ENCODE data around the gene KASH5.
"Not testable (repeated sequence)": the region's sequence is repeated elsewhere in the genome, so short reads cannot be mapped to it uniquely, and the experiment has no call there.

The KASH5 gene

DNA sequence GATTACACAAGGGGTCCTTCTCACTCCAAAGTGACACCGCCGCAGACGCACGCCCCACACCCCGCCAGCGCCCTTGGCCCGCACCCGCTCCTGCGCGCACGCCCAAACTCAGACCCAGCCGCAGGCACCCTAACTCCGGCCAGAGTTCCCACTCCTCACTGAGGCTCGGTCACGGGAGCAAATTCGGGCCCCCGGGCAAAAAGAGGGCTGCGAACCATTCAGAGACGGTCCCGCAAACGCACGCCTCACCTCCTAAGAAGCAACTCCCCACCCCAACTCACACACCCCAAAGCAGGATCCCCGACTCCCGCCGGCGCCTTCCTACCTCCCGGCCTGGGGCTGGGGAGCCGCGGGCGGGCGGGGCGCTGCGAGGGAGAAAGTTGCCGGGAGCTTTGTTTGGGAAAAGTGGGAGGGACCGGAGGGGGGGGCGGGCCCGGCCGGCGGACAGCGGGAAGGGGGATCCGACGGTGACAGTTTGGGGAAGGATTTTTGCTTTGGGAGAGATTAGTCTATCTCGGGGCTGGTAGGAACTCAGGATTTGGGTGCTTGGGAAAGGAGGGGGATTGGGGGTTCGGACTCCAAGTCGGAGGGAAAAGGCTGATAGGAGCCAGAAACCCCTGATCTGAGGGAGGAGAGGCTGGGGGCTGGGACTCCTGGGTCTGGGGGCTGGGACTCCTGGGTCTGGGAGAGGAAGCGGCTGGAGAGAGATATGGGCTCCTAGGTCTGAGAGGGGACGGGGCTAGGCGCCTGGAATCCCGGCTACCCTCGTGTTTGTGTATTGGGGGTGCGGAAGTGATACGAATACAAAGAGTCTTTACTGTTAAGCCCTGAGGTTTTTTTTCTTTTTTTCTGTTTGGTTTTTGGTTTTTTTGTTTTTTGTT is 25.8 kb upstream of the KASH5 start, which contains the start of gene TEAD2:
Gene TEAD2 (minus strand): TSS at position 369 of the 881 bp plus-strand sequence. CDS start 2,341 bp downstream, outside the sequence.
- DNase-seq: peak; percentile 91

DNA sequence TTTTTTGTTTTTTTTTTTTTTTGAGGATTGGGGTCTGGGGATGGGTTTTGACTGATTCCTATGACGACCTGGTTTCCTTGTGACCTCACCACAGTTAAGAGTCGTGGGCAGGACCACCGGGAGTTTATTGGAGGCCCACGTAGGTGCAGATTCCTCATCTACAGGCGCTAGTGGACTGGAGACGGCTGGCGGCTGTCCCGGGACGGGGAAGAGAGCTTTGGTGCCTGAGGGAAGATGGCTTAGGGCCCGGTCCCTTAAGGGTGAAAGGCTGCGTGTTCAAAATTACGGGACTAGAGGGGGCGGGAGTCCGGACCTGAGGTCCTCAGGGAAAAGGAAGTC is 25.2 kb upstream of the KASH5 start:
- peak; percentile 71 for DNase-seq

DNA sequence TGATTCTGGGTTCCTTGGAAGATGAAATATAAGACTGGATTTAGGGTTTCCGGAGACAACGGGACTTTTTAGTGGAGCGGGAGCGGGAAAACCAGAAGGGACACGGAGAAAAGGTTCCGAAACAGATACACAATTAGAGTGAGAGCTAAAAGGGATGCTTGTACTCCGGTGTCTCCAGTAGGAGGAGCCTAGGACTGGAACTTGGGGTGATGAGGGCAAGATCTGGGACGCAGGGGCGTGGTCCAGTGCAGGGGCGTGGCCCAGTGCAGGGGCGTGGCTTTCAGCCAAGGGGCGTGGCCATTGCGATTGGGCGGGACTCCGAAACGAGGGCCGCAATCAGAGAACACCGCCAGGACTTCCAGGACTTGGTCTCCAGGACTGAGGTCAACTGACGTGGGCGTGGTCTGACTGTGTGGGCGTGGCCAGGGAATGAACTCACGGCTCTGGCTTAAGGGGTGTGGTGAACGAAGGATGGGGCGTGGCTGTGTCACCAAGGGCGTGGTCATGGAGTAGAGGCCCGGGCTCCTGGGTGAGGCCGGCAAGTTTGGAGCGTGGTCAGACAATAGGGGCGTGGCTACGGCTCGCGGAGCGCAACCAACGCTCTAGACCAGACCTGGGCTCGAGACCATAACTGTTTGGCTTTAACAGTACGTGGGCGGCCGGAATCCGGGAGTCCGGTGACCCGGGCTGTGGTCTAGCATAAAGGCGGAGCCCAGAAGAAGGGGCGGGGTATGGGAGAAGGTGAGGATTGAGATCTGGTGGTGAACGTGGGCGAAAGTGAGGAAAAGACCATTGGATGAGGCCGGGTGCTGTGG is 24.6 kb upstream of the KASH5 start, which contains the start of gene DKKL1:
Gene DKKL1 (plus strand): TSS at position 610 of the 815 bp plus-strand sequence. CDS start 122 bp downstream, at position 732.
- DNase-seq: peak; percentile 98

GRCh38 chr19:49364083-49364737 is 23.8 kb upstream of the KASH5 start:
- peak; percentile 30 for DNase-seq

DNA sequence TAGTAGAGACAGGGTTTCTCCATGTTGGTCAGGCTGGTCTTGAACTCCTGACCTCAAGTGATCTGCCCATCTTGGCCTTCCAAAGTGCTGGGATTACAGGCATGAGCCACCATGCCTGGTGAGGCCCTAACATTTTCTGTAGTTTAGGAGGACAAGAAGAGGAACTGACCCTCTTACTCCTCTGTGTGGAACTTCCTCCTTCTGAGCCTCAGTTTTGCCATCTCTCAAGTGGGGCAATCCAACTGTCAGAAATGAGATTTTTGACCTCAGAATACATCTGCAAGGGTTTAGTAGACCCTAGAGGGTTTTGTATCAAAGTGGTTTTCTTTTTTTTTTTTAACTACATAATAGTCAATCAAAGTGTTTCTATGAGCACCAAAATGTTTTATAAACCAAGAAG is 21.9 kb upstream of the KASH5 start:
- no peak for DNase-seq

DNA sequence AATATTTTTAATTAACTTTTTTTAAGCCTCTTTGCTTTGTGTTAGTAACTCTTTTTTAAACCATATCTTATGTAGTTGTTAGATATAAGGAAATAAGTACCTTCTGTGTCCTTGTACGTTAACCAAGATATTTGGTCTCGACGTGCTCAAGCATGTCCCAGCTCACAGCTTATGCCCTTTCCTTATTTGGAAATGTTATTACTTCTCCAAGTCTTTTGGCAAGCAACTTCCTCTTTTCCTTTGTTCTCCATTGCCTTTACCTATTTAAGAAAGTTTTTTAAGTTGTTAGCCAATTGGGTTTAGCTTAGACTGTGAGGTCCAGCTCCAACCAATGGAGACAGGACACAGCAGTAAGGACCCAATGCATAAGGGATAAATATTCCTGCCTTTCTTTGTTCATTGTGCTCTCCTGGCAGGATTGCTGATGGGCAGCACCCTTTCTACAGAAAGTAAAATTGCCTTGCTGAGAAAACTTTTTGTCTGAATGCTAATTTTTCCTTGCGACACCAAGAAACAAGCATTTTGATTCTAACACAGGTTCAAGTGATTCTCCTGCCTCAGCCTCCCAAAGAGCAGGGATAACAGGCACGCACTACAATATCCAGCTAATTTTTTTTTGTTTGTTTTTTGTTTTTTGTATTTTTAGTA is 19.2 kb upstream of the KASH5 start:
- no peak for DNase-seq

DNA sequence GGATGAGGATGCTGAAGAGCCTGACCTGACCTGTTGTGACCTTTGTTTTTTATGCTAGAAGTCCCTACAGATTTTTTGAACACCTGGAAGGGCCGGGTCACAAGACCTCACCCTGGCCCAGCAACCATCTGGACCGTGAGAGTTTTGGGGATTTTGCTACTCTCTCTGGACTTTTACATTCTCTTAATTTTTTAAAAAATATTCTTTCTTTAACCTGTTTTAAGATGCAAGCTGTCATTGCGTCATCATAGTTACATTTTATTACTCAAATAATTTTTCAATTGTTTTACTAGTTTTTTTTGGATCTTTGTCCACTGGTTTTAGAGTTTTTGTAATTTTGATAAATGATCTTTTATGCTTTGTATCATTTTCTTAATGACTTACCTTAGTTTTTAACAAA is 16.9 kb upstream of the KASH5 start:
- DNase-seq: no peak

DNA sequence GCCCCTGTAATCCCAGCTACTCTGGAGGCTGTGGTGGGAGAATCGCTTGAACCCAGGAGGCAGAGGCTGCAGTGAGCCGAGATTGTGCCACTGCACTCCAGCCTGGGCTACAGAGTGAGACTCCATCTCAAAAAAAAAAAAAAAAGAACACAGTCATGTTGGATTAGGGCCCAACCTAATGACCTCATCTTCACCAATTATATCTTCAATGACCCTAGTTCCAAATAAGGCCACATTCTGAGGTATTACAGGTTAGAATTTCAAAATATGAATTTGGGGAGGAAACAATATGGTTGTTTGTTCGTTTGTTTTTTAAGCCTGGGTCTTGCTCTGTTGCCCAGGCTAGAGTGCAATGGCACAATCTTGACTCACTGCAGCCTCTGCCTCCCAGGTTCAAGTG is 14.9 kb upstream of the KASH5 start:
- not testable (repeated sequence) for DNase-seq

DNA sequence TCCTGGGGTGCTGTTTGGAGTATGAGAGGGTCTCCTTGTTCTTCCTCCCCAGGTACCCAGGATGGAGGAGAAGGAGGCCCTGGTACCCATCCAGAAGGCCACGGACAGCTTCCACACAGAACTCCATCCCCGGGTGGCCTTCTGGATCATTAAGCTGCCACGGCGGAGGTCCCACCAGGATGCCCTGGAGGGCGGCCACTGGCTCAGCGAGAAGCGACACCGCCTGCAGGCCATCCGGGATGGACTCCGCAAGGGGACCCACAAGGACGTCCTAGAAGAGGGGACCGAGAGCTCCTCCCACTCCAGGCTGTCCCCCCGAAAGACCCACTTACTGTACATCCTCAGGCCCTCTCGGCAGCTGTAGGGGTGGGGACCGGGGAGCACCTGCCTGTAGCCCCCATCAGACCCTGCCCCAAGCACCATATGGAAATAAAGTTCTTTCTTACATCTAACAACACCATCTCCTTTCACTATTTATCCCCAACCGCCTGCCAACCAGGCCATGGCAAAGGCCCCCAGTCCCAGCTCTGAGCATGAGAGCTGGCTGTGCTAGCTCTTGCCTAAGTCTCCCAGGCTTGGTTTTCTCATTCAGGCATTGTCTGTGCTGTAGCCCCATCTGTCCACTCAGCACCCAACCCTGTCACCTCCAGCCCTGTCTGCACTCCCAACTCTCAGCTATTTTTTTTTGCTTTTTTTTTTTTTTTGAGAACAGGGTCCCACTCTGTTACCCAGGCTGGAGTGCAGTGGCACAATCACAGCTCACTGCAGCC is 13.2 kb upstream of the KASH5 start:
- no peak for DNase-seq

GRCh38 chr19:49378512-49378911 is 9.5 kb upstream of the KASH5 start:
- DNase-seq: no peak

DNA sequence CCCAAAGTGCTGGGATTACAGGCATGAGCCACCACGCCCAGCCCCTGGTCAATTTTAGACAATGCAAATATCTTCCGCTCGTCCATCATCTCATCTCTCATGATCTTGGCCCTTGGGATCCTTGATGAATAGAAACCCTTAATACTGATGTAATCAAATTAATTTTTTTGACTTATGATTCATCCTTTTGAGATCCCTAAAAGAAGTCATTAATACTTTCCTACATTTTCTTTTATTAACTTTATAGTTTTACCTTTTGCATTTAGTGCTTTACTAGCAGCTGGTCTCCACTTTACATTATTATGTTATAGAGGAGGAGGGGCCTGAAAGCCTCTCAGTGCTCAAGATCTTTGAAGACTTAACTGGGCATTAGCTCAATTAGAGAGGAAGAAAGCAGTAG is 7.7 kb upstream of the KASH5 start:
- no peak for DNase-seq

GRCh38 chr19:49382639-49383038 is 5.4 kb upstream of the KASH5 start:
- no peak for DNase-seq

DNA sequence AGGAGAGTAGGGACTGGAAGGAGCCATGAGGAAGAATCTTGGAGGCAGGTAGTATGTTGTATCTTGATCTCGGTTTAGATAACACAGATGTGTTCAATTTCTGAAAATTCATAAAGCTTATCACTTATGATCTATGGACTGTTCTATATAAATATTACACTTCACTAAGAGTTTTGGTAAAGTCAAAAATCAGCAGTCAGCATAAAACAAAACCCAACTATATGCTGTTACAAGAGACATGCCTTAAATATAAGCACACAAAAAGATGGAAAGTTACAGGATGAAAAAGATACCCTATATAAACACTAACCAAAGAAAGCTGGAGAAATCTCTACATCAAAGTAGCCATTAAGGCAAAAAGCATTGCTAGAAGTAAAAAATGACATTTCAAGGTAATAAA is 4.5 kb upstream of the KASH5 start:
- no peak for DNase-seq

GRCh38 chr19:49389406-49389805 is 1.4 kb downstream of the KASH5 start:
- no peak for DNase-seq

GRCh38 chr19:49390131-49390928 is 2.3 kb downstream of the KASH5 start:
- DNase-seq: no peak

GRCh38 chr19:49390929-49391359 is 2.9 kb downstream of the KASH5 start:
- DNase-seq: no peak

DNA sequence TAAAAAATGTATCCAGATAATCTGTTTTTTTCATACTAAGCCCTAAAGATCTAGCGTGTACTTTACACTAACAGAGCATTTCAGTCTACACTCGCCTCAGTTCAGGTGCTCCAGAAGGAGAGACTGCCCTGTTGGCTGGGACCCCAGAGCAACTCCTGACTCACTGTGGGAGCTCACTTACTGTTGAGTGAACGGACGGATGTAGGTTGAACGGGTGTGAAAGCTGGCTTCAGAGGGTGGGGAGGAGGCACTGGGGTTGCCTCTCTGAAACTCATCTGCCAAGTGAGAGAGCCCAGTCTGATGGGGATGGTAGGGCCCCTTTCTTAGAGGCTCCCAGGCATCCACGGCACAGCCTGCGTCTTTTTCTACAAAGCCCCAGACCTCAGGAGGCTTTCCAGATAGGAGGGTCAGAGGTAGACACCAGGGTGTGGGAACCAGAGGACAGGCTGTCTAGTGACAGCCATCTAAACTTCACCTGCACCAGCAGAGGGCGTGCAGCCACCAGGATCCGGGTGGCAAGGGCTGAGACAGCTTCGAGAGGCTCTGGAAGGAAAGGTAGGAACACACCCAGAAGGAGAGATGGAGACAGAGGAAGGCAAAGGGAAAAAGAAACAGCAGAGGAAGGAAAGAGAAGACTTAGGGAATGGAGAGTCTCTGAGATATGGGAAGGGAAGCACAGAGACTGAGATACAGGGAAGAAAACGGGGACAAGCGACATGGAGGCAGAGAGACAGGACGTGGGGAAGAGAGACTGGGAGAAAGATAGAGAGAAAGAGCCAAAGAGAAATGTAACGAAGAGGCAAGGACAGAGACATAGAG is 3.7 kb downstream of the KASH5 start:
- DNase-seq: peak; percentile 87

GRCh38 chr19:49393881-49394280 is 5.8 kb downstream of the KASH5 start:
- no peak for DNase-seq

DNA sequence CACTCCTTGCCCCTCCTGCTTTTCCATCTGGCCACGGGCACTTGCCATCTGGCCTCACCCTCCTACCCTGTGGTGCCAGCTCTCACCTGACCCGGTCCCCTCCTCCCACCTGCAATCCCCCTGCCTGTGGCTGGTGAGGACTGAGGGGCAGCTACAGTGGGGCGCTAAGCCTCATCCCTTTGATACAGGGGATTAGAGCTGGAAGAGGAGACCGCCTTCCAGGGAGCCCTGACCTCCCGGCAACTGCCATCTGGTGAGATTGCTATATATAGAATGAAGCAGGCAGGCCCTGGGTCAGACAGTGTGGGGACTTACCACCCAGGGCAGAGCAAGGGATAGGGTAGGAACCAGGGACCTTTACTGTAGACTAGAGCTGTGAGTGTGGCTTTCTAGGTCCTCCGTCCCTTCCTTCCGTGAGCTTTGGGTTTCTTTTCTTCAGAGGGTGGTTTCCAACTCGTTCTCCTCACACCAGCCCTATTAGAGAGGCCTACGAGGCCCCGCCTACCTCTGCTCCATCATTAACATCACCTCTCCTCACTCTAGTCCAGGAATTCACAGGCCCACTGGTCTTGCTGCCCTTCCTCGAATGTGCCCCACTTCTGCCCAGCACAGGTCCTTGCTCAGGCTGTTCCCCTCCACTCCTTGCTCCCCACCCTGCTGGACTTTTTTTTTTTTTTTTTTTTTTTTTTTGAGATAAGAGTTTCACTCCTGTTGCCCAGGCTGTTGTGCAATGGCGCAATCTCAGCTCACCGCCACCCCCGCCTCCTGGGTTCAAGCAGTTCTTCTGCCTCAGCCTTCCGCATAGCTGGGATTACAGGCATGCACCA is 7.7 kb downstream of the KASH5 start:
- no peak for DNase-seq
